Left renal cortex interstitium (tissue), 4 donors: ENCODE measurements around the gene MT1X. TPM values are rescaled to one million over a fixed set of nuclear protein-coding genes. Genes with fewer than 3 reads are reported as not detected.

Source experiments
- DNase-seq, 4 donors: peaks; one replicate each; pipeline ENCODE4 v3.0.0-alpha.2; 2013; ENCODE audit warnings: low read depth in 4 of 4, low spot score in 2 of 4, missing footprints in 1 of 4
- polyA plus RNA-seq, 4 donors: library from polyadenylated mRNA; unstranded; fragments of 120-200 nt; gene quantifications; one replicate each; pipeline ENCODE4 v1.2.1, GENCODE V29; 2013; ENCODE audit not compliant: insufficient read length in 4 of 4

MT1X gene
- polyA plus RNA-seq, result 10 to 100 TPM; 19.3 to 46.9 (median 35.9) TPM

DNA sequence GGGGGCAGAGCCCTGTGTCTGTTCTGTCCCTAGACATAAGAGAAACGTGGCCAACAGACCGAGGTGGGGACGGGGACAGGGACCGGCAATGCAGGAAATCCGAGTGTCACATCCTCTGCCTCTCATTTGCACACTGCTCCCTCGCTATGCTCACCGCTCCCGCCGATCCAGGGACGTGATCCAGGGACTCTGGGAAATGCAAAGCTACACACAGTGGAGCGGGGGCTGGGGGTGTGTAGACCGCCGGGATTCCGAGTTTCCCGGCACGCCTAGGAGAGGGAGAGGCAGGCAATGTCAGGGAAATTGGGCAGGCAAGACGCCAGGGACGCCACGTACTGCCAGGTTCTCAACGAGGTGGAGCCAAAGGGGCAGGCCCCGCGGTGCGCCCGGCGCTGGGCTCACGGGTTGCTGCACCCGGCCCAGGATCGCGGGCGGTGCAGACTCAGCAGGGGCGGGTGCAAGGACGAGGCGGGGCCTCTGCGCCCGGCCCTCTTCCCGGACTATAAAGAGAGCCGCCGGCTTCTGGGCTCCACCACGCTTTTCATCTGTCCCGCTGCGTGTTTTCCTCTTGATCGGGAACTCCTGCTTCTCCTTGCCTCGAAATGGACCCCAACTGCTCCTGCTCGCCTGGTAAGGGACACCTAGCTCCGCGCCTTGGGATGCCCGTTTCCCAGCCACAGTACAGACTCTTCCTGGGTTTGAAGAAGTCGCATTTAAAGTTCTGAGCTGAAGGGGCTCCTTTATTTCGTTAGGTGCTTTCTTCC, at the start of gene MT1X:
Gene MT1X, plus strand, starts transcription at position 532 of the 764 bp plus-strand sequence. Its CDS starts 71 bp downstream, at position 603.
- peak in 3 of 4 donors; percentile 42 to 80 (median 67) for DNase-seq

DNA sequence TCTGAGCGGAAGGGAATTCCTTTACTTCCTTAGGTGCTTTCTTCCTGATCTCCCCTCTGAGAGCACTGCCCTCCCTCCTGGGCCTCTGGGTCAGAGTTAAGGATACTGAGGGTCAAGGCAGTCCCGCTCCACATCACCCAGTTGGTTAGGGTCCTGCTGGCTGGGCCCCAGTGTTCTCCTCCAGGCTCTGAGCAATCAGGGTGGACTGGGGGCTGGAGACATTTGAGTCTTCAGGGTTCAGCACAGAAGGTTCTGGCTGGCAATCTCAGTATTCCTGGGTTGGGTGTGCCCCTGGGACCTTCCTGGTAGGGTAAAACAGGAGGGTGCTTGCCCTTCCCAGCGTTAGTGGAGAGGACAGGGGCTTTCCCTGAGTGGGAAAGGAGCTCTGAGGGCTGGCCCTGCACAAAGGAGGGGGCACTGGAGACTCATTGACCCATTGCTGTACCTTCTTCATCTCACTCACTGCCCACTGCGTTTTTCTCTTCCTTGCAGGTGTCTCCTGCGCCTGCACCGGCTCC, 49.4 kb upstream of the MT1X start:
- DNase-seq, result no peak

DNA sequence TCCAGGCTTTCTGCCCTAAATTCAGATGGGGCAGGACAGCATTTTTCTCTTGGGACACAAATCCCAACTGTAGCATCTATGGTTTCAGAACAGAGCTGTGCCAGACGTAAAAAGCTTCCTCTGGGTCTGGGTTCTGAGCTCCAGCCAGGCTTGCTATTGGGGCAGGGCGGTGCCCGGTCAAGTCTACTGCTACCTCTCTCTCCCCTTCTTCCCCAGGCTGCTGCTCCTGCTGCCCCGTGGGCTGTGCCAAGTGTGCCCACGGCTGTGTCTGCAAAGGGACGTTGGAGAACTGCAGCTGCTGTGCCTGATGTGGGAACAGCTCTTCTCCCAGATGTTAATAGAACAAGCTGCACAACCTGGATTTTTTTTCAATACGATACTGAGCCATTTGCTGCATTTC, 48.7 kb upstream of the MT1X start:
- DNase-seq, result no peak

GRCh38 chr16:56634715-56635440, 47.4 kb upstream of the MT1X start:
- DNase-seq, result no peak

DNA sequence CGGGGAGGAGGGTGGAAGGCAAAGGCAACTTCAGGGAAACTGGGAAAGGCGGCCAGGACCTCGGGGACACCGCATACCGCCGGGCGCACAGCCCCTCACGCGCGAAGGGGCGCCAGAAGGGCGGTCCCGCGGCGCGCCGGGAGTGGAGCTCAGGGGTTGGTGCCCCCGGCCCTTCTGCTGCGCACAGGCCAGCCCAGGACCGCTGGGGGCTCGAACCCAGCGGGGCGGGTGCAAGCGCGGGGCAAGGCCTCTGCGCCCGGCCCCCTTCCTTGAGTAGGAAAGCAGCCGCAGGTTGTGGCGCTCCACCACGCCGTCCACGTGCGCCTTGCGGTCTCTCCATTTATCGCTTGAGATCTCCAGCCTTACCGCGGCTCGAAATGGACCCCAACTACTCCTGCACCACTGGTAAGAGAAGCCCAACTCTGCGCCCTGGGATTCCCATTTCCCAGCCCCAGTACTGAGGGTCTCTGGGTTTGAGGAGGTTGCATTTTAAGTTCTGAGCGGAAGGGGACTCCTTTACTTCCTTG, 46.8 kb upstream of the MT1X start:
- no peak for DNase-seq

DNA sequence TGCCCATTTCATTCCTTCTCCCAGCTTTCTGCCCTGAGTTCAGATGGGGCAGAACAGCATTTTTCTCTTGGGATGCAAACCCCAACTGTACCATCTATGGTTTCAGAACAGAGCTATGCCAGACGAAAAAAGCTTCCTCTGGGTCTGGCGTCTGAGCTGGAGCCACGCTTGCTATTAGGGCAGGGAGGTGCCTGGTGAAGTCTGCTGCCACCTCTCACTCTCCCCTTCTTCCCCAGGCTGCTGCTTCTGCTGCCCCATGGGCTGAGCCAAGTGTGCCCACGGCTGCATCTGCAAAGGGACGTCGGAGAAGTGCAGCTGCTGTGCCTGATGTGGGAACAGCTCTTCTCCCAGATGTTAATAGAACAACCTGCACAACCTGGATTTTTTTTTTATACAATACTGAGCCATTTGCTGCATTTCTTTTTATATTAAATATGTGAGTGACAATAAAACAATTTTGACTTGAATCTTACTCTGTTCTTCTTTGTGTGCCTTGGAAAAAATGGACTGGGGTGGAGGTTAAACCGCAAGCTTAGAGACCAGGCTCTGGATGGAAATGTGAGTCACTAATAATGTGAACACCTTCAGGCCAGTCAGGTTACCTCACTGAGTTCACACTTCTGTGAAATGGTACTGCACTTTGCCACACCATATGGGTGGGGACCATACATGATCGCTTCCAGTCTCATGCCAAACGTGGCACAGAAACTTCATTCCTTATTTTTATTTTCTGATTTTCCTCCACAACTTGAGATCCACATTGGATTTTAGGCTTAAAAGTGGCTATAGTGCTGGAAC, 45.5 kb upstream of the MT1X start:
- DNase-seq, result no peak

- no peak for DNase-seq
Observed at GRCh38 chr16:56637814-56638750, 44.2 kb upstream of the MT1X start, which contains the start of gene MT1A. TSS of gene MT1A (plus strand) at chr16:56638666. CDS start at chr16:56638739, 73 bp downstream.

DNA sequence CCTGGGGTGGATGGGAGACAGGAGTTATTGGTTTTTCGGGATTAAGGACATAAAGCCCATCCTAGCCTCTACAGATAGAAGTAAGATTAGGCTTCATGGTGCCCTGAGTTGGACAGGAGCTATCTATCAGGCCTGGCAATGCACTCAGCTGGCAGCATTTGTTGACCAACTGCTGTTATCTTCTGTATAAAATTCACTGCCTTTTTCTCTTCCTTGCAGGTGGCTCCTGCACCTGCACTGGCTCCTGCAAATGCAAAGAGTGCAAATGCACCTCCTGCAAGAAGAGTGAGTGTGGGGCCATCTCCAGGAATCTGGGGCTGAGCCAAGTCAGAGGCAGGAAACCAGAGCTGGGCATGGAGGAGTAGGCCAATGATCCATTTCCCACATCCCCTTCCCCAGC, 43.2 kb upstream of the MT1X start:
- DNase-seq, result no peak

- DNase-seq, result no peak
Observed at GRCh38 chr16:56640076-56640475, 42.2 kb upstream of the MT1X start.

DNA sequence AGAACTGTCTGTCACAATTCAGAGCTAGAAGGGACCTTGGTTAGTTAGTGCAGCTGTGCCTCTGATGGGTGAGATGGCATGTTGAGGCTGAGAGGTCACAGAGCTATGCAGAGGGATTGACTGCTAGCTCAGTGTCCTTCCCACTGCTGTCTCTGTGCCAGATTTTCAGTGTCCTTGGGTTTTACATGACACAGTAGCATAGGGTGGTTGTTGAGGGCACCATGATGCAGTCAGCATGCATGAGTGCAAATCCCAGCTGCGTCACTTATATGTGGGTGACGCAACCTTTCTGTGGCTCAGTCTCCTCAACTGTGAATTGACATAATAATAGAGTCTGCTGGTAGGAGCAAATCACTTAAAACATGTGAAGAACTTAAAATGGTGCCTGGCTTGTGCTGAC, 41.1 kb upstream of the MT1X start:
- no peak for DNase-seq

DNA sequence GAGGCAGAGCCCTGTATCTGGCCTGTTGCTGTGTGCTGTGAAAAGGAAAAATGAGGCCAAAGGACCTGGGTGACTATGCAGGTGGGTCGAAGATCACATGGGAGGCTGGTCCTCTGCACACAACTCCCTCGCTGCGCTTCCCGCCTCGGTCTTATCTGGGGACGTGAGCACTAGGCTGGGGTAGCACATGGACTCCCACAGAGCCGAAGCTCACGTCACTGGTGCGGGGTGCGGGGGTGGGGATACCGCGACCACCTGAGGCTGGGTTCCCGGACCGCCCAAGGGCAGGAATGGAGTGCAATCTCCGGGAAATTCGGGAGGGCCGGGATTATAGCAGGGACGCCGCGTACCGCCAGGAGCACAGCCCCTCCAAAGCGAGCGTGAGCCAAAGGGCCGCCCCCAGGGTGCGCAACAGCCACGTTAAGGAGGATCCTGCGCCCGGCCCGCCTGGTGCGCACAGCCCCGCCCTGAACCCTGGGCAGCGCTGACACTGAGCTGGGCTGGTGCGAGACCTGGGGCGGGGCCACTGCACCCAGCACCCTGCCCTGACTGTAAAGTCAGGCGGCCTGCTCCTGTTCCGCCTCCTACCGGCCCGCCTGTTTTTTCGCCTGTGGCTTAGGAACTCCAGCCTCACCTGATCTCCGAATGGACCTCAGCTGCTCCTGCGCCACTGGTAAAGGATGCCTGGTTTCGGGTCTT, 39.0 kb upstream of the MT1X start:
- DNase-seq, result no peak

- no peak for DNase-seq
Observed at GRCh38 chr16:56643833-56644232, 38.4 kb upstream of the MT1X start.

DNA sequence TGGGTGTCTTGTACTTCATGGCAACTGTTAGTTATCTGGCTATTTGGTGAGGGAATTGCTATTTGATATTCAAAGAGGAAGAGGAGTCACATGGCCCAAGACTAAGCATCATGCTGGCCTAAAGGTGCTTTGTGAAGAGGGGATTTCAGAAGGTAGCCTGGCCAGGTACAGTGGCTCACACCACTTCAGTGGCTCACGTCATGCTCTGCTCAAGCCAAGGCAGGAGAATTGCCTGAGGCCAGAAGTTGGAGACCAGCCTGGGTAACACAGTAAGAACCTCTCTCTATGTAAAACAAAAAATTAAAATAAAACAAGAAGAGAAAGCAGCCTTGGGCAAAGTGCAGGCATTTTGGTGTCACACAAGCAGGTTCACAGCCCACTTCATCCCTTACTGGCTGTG, 37.0 kb upstream of the MT1X start:
- no peak for DNase-seq

GRCh38 chr16:56645838-56646237, 36.4 kb upstream of the MT1X start:
- no peak for DNase-seq

- no peak for DNase-seq
Observed at GRCh38 chr16:56647641-56648431, 34.4 kb upstream of the MT1X start.

GRCh38 chr16:56649271-56649670, 33.0 kb upstream of the MT1X start:
- DNase-seq, result no peak

DNA sequence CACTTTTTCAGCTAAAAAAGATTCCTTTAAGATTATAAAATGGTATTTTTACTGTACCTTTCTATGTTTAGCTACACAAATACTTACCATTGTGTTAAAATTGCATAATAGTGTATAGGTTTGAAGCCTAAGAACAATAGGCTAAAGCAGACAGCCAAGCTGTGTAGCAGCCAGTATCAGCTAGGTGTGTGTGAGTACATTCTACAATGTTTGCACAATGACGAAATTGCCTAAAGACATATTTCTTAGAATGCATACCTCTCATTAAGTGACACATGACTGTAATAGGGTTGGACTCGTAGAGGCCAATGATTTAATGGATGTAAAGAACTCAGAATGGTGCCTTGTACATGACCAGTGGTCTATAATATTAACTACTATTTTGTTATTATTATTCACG, 32.5 kb upstream of the MT1X start:
- DNase-seq, result no peak

GRCh38 chr16:56651586-56651985, 30.7 kb upstream of the MT1X start, which contains the start of gene MT1B:
TSS of gene MT1B (plus strand) at chr16:56651886. CDS start at chr16:56651954, 68 bp downstream.
- no peak for DNase-seq
